ENCODE data around the gene SEMA3E. TPM values are rescaled to one million over a fixed set of nuclear protein-coding genes. Genes with fewer than 3 reads are reported as not detected.

Gene SEMA3E
- total and polyA plus RNA-seq, 9 of the 15 experiments (the other 6 are each of a cell fraction or from before 2014, with no cell fraction given), result 0.01 to 1.4 (median 0.14) TPM; not detected in 2

- H3K4me3 ChIP-seq, result no peak overlapping the region
- H3K9me1 ChIP-seq (ENCODE audit: control insufficient read depth, insufficient read depth, low read length), result no peaks in the 10 kb centered on the region
- intact Hi-C loops (cut with micrococcal nuclease) (loop anchor here (5.0 kb wide), 2 partner anchors 243 to 1608 kb away; no protein-coding TSS in a partner anchor), in situ Hi-C loops (cut with MboI) (no loop called here)
- no peaks in the 10 kb centered on the region for H3K79me2 ChIP-seq (ENCODE audit: control insufficient read depth, insufficient read depth, low read length)
- H3K9ac ChIP-seq (ENCODE audit: insufficient read depth in 1 of 2, low read depth in 2 of 2, low read length in 2 of 2), result no peak overlapping the region
- no peaks in the 10 kb centered on the region for H3K4me1 ChIP-seq (replicated peaks in 1 of 2; ENCODE audit: control insufficient read depth in 2 of 2, insufficient read depth in 2 of 2, low read length in 2 of 2)
- ChIA-PET POLR2A (no interaction called here), CTCF (ENCODE audit: low intra/inter-chr PET ratio) (no interaction called here)
- no peak overlapping the region for H3K4me2 ChIP-seq (ENCODE audit: insufficient read depth, low read length)
- H4K20me1 ChIP-seq (replicated peaks; ENCODE audit: control insufficient read depth, insufficient read depth, low read length), result no peaks in the 10 kb centered on the region
- DNase-seq (ENCODE audit: extremely low read depth in 1 of 4, low spot score in 3 of 4) (peak in 1 of 4 experiments; percentile 1), ATAC-seq (no peak), FAIRE-seq (no peak)
- no peaks in the 10 kb centered on the region for H3K9me3 ChIP-seq (replicated peaks; ENCODE audit: control insufficient read depth, insufficient read depth, low read depth, low read length)
- H3K27ac ChIP-seq (ENCODE audit: extremely low read depth, low read depth, low read length), result no peak overlapping the region
- no peaks in the 10 kb centered on the region for H3K27me3 ChIP-seq (ENCODE audit: control insufficient read depth in 2 of 2, insufficient read depth in 2 of 2, low read length in 2 of 2)
- 1% methylated on average over 4 of the region's 4 CpGs for WGBS (ENCODE audit: insufficient coverage, low coverage, missing lambda C conversion rate)
- BruUV-seq (replicated peaks), result no TSS peak
- no peak overlapping the region for H2AFZ ChIP-seq (ENCODE audit: low read depth, low read length)
- H3K36me3 ChIP-seq (ENCODE audit: control insufficient read depth, insufficient read depth, low read length), result no peaks in the 10 kb centered on the region
- TF ChIP-seq LCOR (CRISPR knock-in tag; IDR thresholded peaks at IDR 0.05), result no peak
- TF ChIP-seq NFIC (IDR thresholded peaks at IDR 0.05), result peak; percentile 34; the same call in 1 of the 2 replicates
Observed at GRCh38 chr7:83413831-83414230, 235.1 kb downstream of the SEMA3E start.

- no peaks in the 10 kb centered on the region for H3K9me1 ChIP-seq (ENCODE audit: control insufficient read depth, insufficient read depth, low read length)
- CTCF ChIA-PET (ENCODE audit: low intra/inter-chr PET ratio), result no interaction called here
- no peak overlapping the region for H3K4me2 ChIP-seq (ENCODE audit: insufficient read depth, low read length)
- no peak overlapping the region for H3K27ac ChIP-seq (ENCODE audit: extremely low read depth, low read depth, low read length)
- BruUV-seq (replicated peaks), result no TSS peak
- POLR2A ChIA-PET, result no interaction called here
- FAIRE-seq (no peak), DNase-seq (ENCODE audit: extremely low read depth in 1 of 4, low spot score in 3 of 4) (no peak), ATAC-seq (no peak)
- H3K79me2 ChIP-seq (ENCODE audit: control insufficient read depth, insufficient read depth, low read length), result no peaks in the 10 kb centered on the region
- H3K9ac ChIP-seq (ENCODE audit: insufficient read depth in 1 of 2, low read depth in 2 of 2, low read length in 2 of 2), result no peak overlapping the region
- intact Hi-C loops (cut with micrococcal nuclease) (loop anchor here (5.0 kb wide), 2 partner anchors 244 to 1609 kb away; no protein-coding TSS in a partner anchor), in situ Hi-C loops (cut with MboI) (no loop called here)
- H2AFZ ChIP-seq (ENCODE audit: low read depth, low read length), result no peak overlapping the region
- no peaks in the 10 kb centered on the region for H3K36me3 ChIP-seq (ENCODE audit: control insufficient read depth, insufficient read depth, low read length)
- H3K4me1 ChIP-seq (replicated peaks in 1 of 2; ENCODE audit: control insufficient read depth in 2 of 2, insufficient read depth in 2 of 2, low read length in 2 of 2), result no peaks in the 10 kb centered on the region
- WGBS (ENCODE audit: insufficient coverage, low coverage, missing lambda C conversion rate), result 3% methylated on average over 2 of the region's 2 CpGs
- H3K4me3 ChIP-seq, result no peak overlapping the region
- H3K9me3 ChIP-seq (replicated peaks; ENCODE audit: control insufficient read depth, insufficient read depth, low read depth, low read length), result no peaks in the 10 kb centered on the region
- no peaks in the 10 kb centered on the region for H4K20me1 ChIP-seq (replicated peaks; ENCODE audit: control insufficient read depth, insufficient read depth, low read length)
- no peaks in the 10 kb centered on the region for H3K27me3 ChIP-seq (ENCODE audit: control insufficient read depth in 2 of 2, insufficient read depth in 2 of 2, low read length in 2 of 2)
- TF ChIP-seq ARNT (IDR thresholded peaks at IDR 0.05) (no peak), ZNF764 (CRISPR knock-in tag; IDR thresholded peaks at IDR 0.05; ENCODE audit: low read depth) (no peak), CHD2 (IDR thresholded peaks at IDR 0.05; ENCODE audit: low read depth, low read length) (no peak), ZFPM2 (CRISPR knock-in tag; IDR thresholded peaks at IDR 0.05) (no peak), HMG20B (CRISPR knock-in tag; IDR thresholded peaks at IDR 0.05) (no peak), HES1 (IDR thresholded peaks at IDR 0.05; ENCODE audit: low read depth) (no peak), MTF1 (CRISPR knock-in tag; IDR thresholded peaks at IDR 0.05; ENCODE audit: borderline replicate concordance) (no peak), SMAD1 (IDR thresholded peaks at IDR 0.05; ENCODE audit: low read depth, low read length, partially characterized antibody) (no peak), CBX3 (IDR thresholded peaks at IDR 0.05; ENCODE audit: borderline replicate concordance in 1 of 2, low read length in 2 of 2) (no peak), LCOR (CRISPR knock-in tag; IDR thresholded peaks at IDR 0.05) (no peak), ZNF121 (CRISPR knock-in tag; conservative IDR thresholded peaks at IDR 0.05) (no peak)
Observed at GRCh38 chr7:83413424-83413823, 235.5 kb downstream of the SEMA3E start.
